Activated T-cell treated with anti-CD3 and anti-CD28 coated beads, Interleukin-2, amount 50 U/mL, for 4 hours (primary cell): ENCODE results near the gene TANC2. TPM values are rescaled to one million over a fixed set of nuclear protein-coding genes. Genes with fewer than 3 reads are reported as not detected.
A peak's percentile ranks its signal among the peaks of the same experiment; 100 is the strongest.

Experiments used
- ATAC-seq, 2 donors: fragments of 200-7000 bp; cut with Tn5 transposase; one replicate each; pipeline ENCODE4 v1.10.0; 2021
- DNase-seq: peaks from one replicate; pipeline ENCODE4 v3.0.0-alpha.2; 2020
- H3K27me3 Mint-ChIP-seq: one replicate; pipeline ENCODE4 v1.8.0; 2021; ENCODE audit warnings: low read depth, mixed read lengths
- H3K36me3 Mint-ChIP-seq: one replicate; pipeline ENCODE4 v1.8.0; 2022; ENCODE audit warnings: mixed read lengths; ENCODE audit not compliant: insufficient read depth
- H3K4me1 Mint-ChIP-seq: one replicate; pipeline ENCODE4 v1.8.0; 2021; ENCODE audit warnings: low read depth, mixed read lengths
- H3K4me3 Mint-ChIP-seq: one replicate; pipeline ENCODE4 v1.8.0; 2021; ENCODE audit warnings: mild to moderate bottlenecking, moderate library complexity, mixed read lengths
- H3K9me3 Mint-ChIP-seq: one replicate; pipeline ENCODE4 v1.8.0; 2021; ENCODE audit warnings: mixed read lengths
- total RNA-seq, 3 donors: library from RNA; stranded (reverse); gene quantifications; one replicate each; pipeline ENCODE4 v1.2.1, GENCODE V29; 2021

TANC2 gene
- total RNA-seq = 1 to 10 TPM; 2.3 to 4.8 (median 3.6) TPM

DNA sequence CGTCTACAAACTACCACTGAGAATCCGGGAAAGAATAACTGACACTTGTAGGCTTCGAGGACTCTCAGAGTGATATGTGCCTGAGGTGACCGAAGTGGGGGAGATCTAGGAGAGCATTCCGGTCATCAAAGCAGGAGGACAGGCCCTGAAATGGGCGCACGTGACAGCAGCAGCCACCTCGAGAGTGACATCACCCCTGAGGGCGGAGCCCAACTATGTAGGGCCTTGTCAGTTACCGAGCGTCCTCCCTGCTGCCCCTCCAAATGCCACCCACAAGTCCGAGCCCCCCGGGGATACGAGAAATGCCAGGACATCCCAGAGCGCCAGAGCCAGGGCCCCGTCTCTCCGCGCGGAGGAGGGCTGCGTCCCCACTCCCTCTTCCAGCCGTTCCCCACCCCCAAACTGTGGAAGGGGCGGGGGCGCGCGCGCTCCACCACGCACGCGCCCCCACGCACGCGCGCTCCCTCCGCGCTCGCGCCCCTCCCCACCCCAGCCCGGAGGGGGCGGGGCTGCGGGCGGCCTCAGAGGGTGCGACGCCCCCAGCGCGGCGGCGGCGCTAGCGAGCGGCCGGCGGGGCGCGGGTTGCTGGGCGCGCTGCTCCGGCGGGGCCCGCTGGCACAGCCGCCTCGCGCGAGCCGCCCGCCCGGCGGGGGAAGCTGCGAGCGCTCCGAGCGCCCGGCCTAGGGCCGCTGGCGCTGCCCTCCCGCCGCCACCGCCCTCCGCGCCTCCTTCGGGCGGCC is at the start of gene TANC2:
TANC2 (plus strand) TSS at position 550 of the 740 bp plus-strand sequence. CDS start 43,325 bp downstream, outside the sequence.
- Mint-ChIP-seq H3K36me3 (no peaks in the 10 kb centered on the region), H3K4me1 (peaks cover 28% of the 10 kb centered on the region), H3K4me3 (peak within 1 kb of the TSS; percentile 92), H3K27me3 (peaks cover 6% of the 10 kb centered on the region), H3K9me3 (no peaks in the 10 kb centered on the region)
- ATAC-seq = peak; percentile 69 to 71
- DNase-seq = peak; percentile 73

- no peaks in the 10 kb centered on the region for H3K9me3 Mint-ChIP-seq
- DNase-seq (no peak), ATAC-seq (no peak)
- H3K27me3 Mint-ChIP-seq = peaks cover 15% of the 10 kb centered on the region
- H3K4me1 Mint-ChIP-seq = no peaks in the 10 kb centered on the region
- no peaks in the 10 kb centered on the region for H3K36me3 Mint-ChIP-seq
- no peak overlapping the region for H3K4me3 Mint-ChIP-seq
Observed at GRCh38 chr17:62916684-62917571, 49.1 kb upstream of the TANC2 start.

DNA sequence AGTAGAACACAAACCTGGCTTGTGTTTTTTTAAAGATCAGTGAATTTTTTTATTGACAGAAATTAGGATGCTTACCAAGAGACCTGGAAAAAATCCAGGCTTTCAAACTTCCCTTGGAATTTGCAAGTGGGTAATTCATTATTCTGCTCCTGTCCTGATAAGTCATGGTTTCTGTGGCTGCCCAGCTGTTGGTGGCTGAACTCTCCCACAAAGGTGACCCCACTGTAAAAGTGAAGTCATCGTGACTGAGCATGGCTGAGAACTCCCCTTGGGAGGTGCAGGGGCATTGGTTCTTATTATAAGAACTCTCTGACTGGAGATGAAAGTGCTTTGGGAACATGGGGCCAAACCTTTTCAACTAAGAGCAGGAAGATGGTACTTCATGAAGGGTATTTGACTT is 46.6 kb upstream of the TANC2 start:
- no peaks in the 10 kb centered on the region for H3K4me1 Mint-ChIP-seq
- DNase-seq (no peak), ATAC-seq (no peak)
- no peaks in the 10 kb centered on the region for H3K9me3 Mint-ChIP-seq
- peaks cover 10% of the 10 kb centered on the region for H3K27me3 Mint-ChIP-seq
- H3K36me3 Mint-ChIP-seq = no peaks in the 10 kb centered on the region
- H3K4me3 Mint-ChIP-seq = no peak overlapping the region

GRCh38 chr17:62920300-62920699 is 45.7 kb upstream of the TANC2 start:
- Mint-ChIP-seq H3K4me1 (no peaks in the 10 kb centered on the region), H3K36me3 (no peaks in the 10 kb centered on the region), H3K4me3 (no peak overlapping the region), H3K9me3 (no peaks in the 10 kb centered on the region), H3K27me3 (peaks cover 6% of the 10 kb centered on the region)
- no peak for DNase-seq
- ATAC-seq = no peak

GRCh38 chr17:62921817-62922216 is 44.2 kb upstream of the TANC2 start:
- Mint-ChIP-seq H3K36me3 (no peaks in the 10 kb centered on the region), H3K9me3 (no peaks in the 10 kb centered on the region), H3K27me3 (peaks cover 3% of the 10 kb centered on the region), H3K4me3 (no peak overlapping the region), H3K4me1 (no peaks in the 10 kb centered on the region)
- ATAC-seq (no peak), DNase-seq (no peak)

GRCh38 chr17:62923258-62924150 is 42.5 kb upstream of the TANC2 start:
- no peaks in the 10 kb centered on the region for H3K4me1 Mint-ChIP-seq
- ATAC-seq (no peak), DNase-seq (no peak)
- no peak overlapping the region for H3K4me3 Mint-ChIP-seq
- H3K36me3 Mint-ChIP-seq = no peaks in the 10 kb centered on the region
- H3K9me3 Mint-ChIP-seq = no peaks in the 10 kb centered on the region
- peaks cover 6% of the 10 kb centered on the region for H3K27me3 Mint-ChIP-seq

GRCh38 chr17:62925267-62925836 is 40.7 kb upstream of the TANC2 start:
- H3K4me1 Mint-ChIP-seq = no peaks in the 10 kb centered on the region
- H3K27me3 Mint-ChIP-seq = peaks cover 6% of the 10 kb centered on the region
- ATAC-seq (no peak), DNase-seq (no peak)
- H3K4me3 Mint-ChIP-seq = no peak overlapping the region
- H3K36me3 Mint-ChIP-seq = no peaks in the 10 kb centered on the region
- no peaks in the 10 kb centered on the region for H3K9me3 Mint-ChIP-seq

- Mint-ChIP-seq H3K27me3 (peaks cover 4% of the 10 kb centered on the region), H3K4me3 (no peak overlapping the region), H3K4me1 (no peaks in the 10 kb centered on the region)
Observed at GRCh38 chr17:62927083-62927482, 39.0 kb upstream of the TANC2 start.

GRCh38 chr17:62929320-62929719 is 36.7 kb upstream of the TANC2 start:
- no peak for ATAC-seq
- H3K36me3 Mint-ChIP-seq = no peaks in the 10 kb centered on the region
- no peaks in the 10 kb centered on the region for H3K4me1 Mint-ChIP-seq
- peaks cover 22% of the 10 kb centered on the region for H3K27me3 Mint-ChIP-seq
- H3K9me3 Mint-ChIP-seq = no peaks in the 10 kb centered on the region
- DNase-seq = no peak
- no peak overlapping the region for H3K4me3 Mint-ChIP-seq

More at GRCh38 chr17:62927083-62927482, 39.0 kb upstream of the TANC2 start:
- H3K36me3 Mint-ChIP-seq = no peaks in the 10 kb centered on the region
- no peaks in the 10 kb centered on the region for H3K9me3 Mint-ChIP-seq
- ATAC-seq = no peak
- no peak for DNase-seq

GRCh38 chr17:62931101-62931500 is 34.9 kb upstream of the TANC2 start:
- ATAC-seq (no peak), DNase-seq (no peak)
- Mint-ChIP-seq H3K4me3 (no peak overlapping the region), H3K36me3 (no peaks in the 10 kb centered on the region), H3K4me1 (no peaks in the 10 kb centered on the region), H3K27me3 (peaks cover 33% of the 10 kb centered on the region), H3K9me3 (no peaks in the 10 kb centered on the region)

DNA sequence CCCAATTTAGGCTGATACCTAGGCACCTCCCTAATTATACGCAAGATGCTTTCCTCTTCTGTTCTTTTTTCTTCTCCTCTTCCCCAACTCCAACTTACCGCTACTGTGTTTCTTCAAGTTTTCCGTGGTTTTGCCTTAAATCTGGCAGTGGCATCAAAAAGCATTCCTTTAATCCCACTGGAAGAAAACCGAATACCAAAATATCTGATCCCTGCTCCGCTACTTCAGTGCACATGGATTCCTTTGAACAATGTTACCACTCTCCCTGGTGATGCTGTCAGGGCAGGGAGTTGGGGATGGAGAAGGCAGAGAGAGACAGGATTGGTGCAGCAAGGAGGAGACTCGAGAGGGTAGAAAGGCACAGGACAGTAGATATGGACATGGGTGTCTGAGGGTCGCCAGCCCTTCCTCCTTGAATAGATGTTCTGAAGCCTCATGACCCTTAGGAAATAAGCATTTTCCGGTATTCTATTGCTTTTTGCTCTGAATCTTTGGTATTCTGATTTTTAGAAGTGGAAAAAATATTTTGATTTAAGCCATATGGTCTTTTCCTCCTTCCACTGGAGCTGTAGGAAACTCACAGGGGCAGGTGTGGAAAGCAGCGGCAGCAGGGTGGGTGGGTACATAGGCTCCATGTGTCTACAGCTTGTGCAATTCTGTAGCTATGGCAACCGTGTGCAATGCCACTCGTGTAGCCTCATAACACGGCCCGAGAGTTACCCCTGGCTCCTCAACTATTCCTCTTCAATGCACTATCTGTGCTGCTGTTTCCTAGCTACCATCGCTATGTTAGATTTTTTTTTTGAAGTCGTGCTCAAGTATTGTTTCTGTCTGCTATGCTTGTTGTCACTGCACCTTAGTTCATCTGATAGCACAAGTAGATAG is 32.3 kb upstream of the TANC2 start:
- H3K9me3 Mint-ChIP-seq = no peaks in the 10 kb centered on the region
- no peak for DNase-seq
- H3K36me3 Mint-ChIP-seq = no peaks in the 10 kb centered on the region
- peaks cover 38% of the 10 kb centered on the region for H3K27me3 Mint-ChIP-seq
- H3K4me3 Mint-ChIP-seq = no peak overlapping the region
- ATAC-seq = no peak
- H3K4me1 Mint-ChIP-seq = no peaks in the 10 kb centered on the region

- Mint-ChIP-seq H3K36me3 (no peaks in the 10 kb centered on the region), H3K27me3 (peaks cover 41% of the 10 kb centered on the region), H3K9me3 (peaks cover 3% of the 10 kb centered on the region), H3K4me3 (no peak overlapping the region), H3K4me1 (no peaks in the 10 kb centered on the region)
- ATAC-seq = no peak
- no peak for DNase-seq
Observed at GRCh38 chr17:62935098-62935497, 30.9 kb upstream of the TANC2 start.

DNA sequence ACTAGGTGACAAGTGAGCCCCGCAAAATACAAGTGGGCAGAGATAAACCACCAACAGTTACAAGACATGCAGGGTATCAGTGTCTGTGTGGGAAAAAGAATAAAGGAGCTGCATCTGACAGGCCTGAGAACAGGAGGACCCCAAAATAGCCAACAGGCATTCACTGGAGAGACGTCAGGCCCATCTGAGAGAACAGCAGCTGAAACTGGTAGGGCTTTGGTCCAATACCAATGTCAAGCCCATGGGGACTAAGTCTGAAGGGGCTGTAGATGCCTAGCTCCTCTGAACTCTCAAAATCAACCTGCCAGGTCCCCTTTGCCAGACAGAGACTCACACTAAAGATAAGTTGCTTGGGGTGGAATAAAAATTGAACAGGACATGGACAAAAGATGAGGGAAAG is 30.5 kb upstream of the TANC2 start:
- no peaks in the 10 kb centered on the region for H3K36me3 Mint-ChIP-seq
- ATAC-seq (no peak), DNase-seq (no peak)
- H3K27me3 Mint-ChIP-seq = peaks cover 40% of the 10 kb centered on the region
- H3K4me1 Mint-ChIP-seq = no peaks in the 10 kb centered on the region
- H3K9me3 Mint-ChIP-seq = peaks cover 3% of the 10 kb centered on the region
- no peak overlapping the region for H3K4me3 Mint-ChIP-seq
